T-helper 1 cell treated with Interleukin-12 subunit alpha and Interleukin-12 subunit beta and Interleukin-4 antibody, amounts not matched to agents 30 ng/mL and 1 ng/mL, for 36 hours (primary cell): ENCODE data around the gene LPAR5. TPM values are rescaled to one million over a fixed set of nuclear protein-coding genes. Genes with fewer than 3 reads are reported as not detected.

ENCODE experiments used
- intact Hi-C: fragments of 100-400 bp; cut with micrococcal nuclease; formaldehyde crosslinking; loops from one replicate; pipeline ENCODE4 v1.15.1; 2024
- total RNA-seq: library from RNA; stranded (reverse); gene quantifications from 2 replicates; pipeline ENCODE4 v1.2.3, GENCODE V29; 2022

LPAR5 gene
- 4.6 and 5.7 TPM in 2 replicates for total RNA-seq

GRCh38 chr12:6635856-6636531 lies at the start of gene LPAR5:
TSS of gene LPAR5 (minus strand) at chr12:6635959. CDS start at chr12:6621248, 14,711 bp downstream.
- intact Hi-C loops: loop anchor here (1.0 kb wide), 1 partner anchor 11 kb away; the partner anchor contains the start of gene ACRBP

GRCh38 chr12:6684609-6685008 lies 48.9 kb upstream of the LPAR5 start:
- intact Hi-C loops: loop anchor here (1.0 kb wide), 3 partner anchors 67 to 141 kb away; no protein-coding TSS in a partner anchor

GRCh38 chr12:6676962-6677361 lies 41.2 kb upstream of the LPAR5 start:
- intact Hi-C loops: no loop called here

GRCh38 chr12:6672143-6672542 lies 36.4 kb upstream of the LPAR5 start:
- intact Hi-C loops: no loop called here

- intact Hi-C loops: no loop called here
Observed at GRCh38 chr12:6667559-6668210, 31.9 kb upstream of the LPAR5 start.

GRCh38 chr12:6666211-6666610 lies 30.5 kb upstream of the LPAR5 start:
- intact Hi-C loops: no loop called here

- intact Hi-C loops: no loop called here
Observed at GRCh38 chr12:6664902-6665301, 29.1 kb upstream of the LPAR5 start.

GRCh38 chr12:6662906-6663742 lies 27.4 kb upstream of the LPAR5 start, which contains the start of gene ING4:
TSS of gene ING4 (minus strand) at chr12:6663119. CDS start at chr12:6663101, 18 bp downstream.
- intact Hi-C loops: loop anchor here (1.0 to 2.0 kb wide), 16 partner anchors 26 to 307 kb away; partner anchors contain the start of genes C12orf57, CHD4, COPS7A and EMG1

- intact Hi-C loops: loop anchor here (2.0 kb wide), 2 partner anchors 46 to 282 kb away; partner anchors contain the start of gene C12orf57
Observed at GRCh38 chr12:6662602-6662905, 26.8 kb upstream of the LPAR5 start.

- intact Hi-C loops: no loop called here
Observed at GRCh38 chr12:6653987-6654386, 18.2 kb upstream of the LPAR5 start.

GRCh38 chr12:6653342-6653741 lies 17.6 kb upstream of the LPAR5 start:
- intact Hi-C loops: no loop called here

- intact Hi-C loops: no loop called here
Observed at GRCh38 chr12:6652391-6652790, 16.6 kb upstream of the LPAR5 start.

- intact Hi-C loops: no loop called here
Observed at GRCh38 chr12:6650832-6651231, 15.1 kb upstream of the LPAR5 start.

- intact Hi-C loops: loop anchor here (1.0 kb wide), 1 partner anchor 12 kb away; the partner anchor contains the start of gene LPAR5
Observed at GRCh38 chr12:6647083-6647604, 11.4 kb upstream of the LPAR5 start, which contains the start of gene ACRBP. TSS of gene ACRBP (minus strand) at chr12:6647432. CDS start at chr12:6647366, 66 bp downstream.

GRCh38 chr12:6646276-6647082 lies 10.7 kb upstream of the LPAR5 start:
- intact Hi-C loops: loop anchor here (1.0 kb wide), 1 partner anchor 11 kb away; the partner anchor contains the start of gene LPAR5

GRCh38 chr12:6644903-6645302 lies 9.1 kb upstream of the LPAR5 start:
- intact Hi-C loops: no loop called here

- intact Hi-C loops: no loop called here
Observed at GRCh38 chr12:6644257-6644596, 8.5 kb upstream of the LPAR5 start.

GRCh38 chr12:6643569-6644256 lies 8.0 kb upstream of the LPAR5 start:
- intact Hi-C loops: no loop called here

- intact Hi-C loops: no loop called here
Observed at GRCh38 chr12:6641131-6641530, 5.4 kb upstream of the LPAR5 start.

- intact Hi-C loops: no loop called here
Observed at GRCh38 chr12:6640497-6640896, 4.7 kb upstream of the LPAR5 start.
